ENCODE data around the gene DEPDC1B.
"Not testable (repeated sequence)": the region's sequence is repeated elsewhere in the genome, so short reads cannot be mapped to it uniquely, and the experiment has no call there.

GRCh38 chr5:60624875-60625274 is 75.1 kb downstream of the DEPDC1B start:
- not testable (repeated sequence) for TF ChIP-seq EZH2phosphoT487 (IDR thresholded peaks at IDR 0.05; ENCODE audit: insufficient read depth, low read depth); EZH2 (IDR thresholded peaks at IDR 0.05; ENCODE audit: insufficient read depth, poor library complexity, severe bottlenecking)
